HepG2 (cell line): ENCODE data around the gene UBE3A. TPM values are rescaled to one million over a fixed set of nuclear protein-coding genes. Genes with fewer than 3 reads are reported as not detected.

Source experiments
- CBX5 ChIP-seq: sonication (generic); formaldehyde crosslinking; IDR thresholded peaks from 2 replicates; pipeline ENCODE4 v1.4.0; 2020; ENCODE audit warnings: missing genetic modification reagents, borderline replicate concordance
- GABPA ChIP-seq, 2 experiments: IDR thresholded peaks; 2 replicates each; pipeline ENCODE4 v1.6.1; 2011 to 2016; ENCODE audit warnings: low read depth in 2 of 2, low read length in 1 of 2, missing biosample characterization in 1 of 2, missing genetic modification characterization in 1 of 2
- RXRB ChIP-seq: IDR thresholded peaks from 2 replicates; pipeline ENCODE4 v1.6.1; 2016; ENCODE audit warnings: borderline replicate concordance, missing genetic modification reagents, missing compliant biosample characterization
- ZBTB26 ChIP-seq: IDR thresholded peaks from 2 replicates; pipeline ENCODE4 v1.6.1; 2016; ENCODE audit warnings: missing compliant biosample characterization, missing genetic modification reagents, borderline replicate concordance
- ZNF350 ChIP-seq: sonication (generic); formaldehyde crosslinking; IDR thresholded peaks from 2 replicates; pipeline ENCODE4 v1.4.0; 2020; ENCODE audit warnings: mild to moderate bottlenecking, low read depth, missing genetic modification reagents, borderline replicate concordance
- ZNF75D ChIP-seq: sonication (generic); formaldehyde crosslinking; IDR thresholded peaks from 2 replicates; pipeline ENCODE4 v1.8.1; 2023; ENCODE audit warnings: missing genetic modification reagents, mild to moderate bottlenecking, borderline replicate concordance
- ZNF878 ChIP-seq: sonication (generic); formaldehyde crosslinking; IDR thresholded peaks from 2 replicates; pipeline ENCODE4 v1.8.1; 2023; ENCODE audit warnings: mild to moderate bottlenecking, missing genetic modification reagents, moderate library complexity
- polyA plus RNA-seq, 8 experiments: library from polyadenylated mRNA; depleted of rRNA in 3 of 8; stranded (reverse) in 7 of 8; unstranded in 1 of 8; fragments of >200 nt; fragmentation: Illumina TruSeq in 4 of 8; extraction: Trizol in 4 of 8; gene quantifications; 2 replicates each; pipeline versions ENCODE4 v1.2.1 to v1.2.3, GENCODE V29; 2011 to 2016; ENCODE audit warnings: low read depth in 4 of 8, missing spikeins in 1 of 8, mixed read lengths in 1 of 8; ENCODE audit not compliant: insufficient read depth in 1 of 8
- total RNA-seq, 5 experiments: library from RNA; depleted of rRNA; stranded (reverse); fragments of >200 nt; fragmentation: Illumina TruSeq; extraction: Trizol; gene quantifications; 2 replicates each; pipeline ENCODE4 v1.2.3, GENCODE V29; 2016; ENCODE audit warnings: low read depth in 1 of 5
- TF ChIP-seq, protein P1 (sequence below): sonication (generic); formaldehyde crosslinking; IDR thresholded peaks from 2 replicates; pipeline ENCODE4 v1.4.0; 2020; ENCODE audit warnings: missing genetic modification reagents
- TF ChIP-seq, protein P2 (sequence below): sonication (generic); formaldehyde crosslinking; IDR thresholded peaks from 2 replicates; pipeline ENCODE4 v1.5.0; 2020; ENCODE audit warnings: missing genetic modification reagents
- TF ChIP-seq, protein P3 (sequence below): sonication (generic); formaldehyde crosslinking; conservative IDR thresholded peaks from 2 replicates; pipeline ENCODE4 v1.4.0; 2020; ENCODE audit warnings: mild to moderate bottlenecking, missing genetic modification reagents, moderate library complexity

UBE3A gene
- total and polyA plus RNA-seq, 2 of the 13 experiments (the other 11 are each of a cell fraction or from before 2014, with no cell fraction given), result 17.3 to 80.5 TPM

DNA sequence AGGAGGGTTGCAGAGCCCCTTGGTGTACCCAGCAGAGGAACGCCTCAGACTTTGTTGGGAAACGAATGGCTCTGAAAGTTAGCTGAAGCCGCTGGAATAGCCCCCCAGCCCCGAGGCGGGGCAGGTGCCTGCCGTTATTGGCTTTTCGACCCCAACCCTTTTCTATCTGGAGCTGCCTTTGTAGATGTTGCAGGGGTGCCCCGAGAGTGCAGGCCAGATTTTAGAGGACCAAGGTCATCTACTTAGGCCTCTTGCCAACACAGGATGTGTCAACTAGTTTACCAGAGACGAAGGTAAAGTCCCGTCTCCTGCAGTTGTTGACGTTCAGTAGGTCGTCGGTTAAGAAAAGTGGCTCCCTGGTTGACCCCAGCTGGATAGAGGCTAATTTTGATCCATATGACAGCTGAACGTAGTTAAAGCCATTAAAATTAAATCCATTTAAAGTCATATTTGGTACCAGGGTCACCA lies 579 bp upstream of the UBE3A start (continued):
- TF ChIP-seq, protein P1, sequence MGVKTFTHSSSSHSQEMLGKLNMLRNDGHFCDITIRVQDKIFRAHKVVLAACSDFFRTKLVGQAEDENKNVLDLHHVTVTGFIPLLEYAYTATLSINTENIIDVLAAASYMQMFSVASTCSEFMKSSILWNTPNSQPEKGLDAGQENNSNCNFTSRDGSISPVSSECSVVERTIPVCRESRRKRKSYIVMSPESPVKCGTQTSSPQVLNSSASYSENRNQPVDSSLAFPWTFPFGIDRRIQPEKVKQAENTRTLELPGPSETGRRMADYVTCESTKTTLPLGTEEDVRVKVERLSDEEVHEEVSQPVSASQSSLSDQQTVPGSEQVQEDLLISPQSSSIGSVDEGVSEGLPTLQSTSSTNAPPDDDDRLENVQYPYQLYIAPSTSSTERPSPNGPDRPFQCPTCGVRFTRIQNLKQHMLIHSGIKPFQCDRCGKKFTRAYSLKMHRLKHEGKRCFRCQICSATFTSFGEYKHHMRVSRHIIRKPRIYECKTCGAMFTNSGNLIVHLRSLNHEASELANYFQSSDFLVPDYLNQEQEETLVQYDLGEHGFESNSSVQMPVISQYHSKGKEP (CRISPR knock-in tag), result 0 out of 2 replicates have a peak, but pooled peaks have one; percentile 30
- TF ChIP-seq ZNF75D (CRISPR knock-in tag) (no peak), RXRB (CRISPR knock-in tag) (0 out of 2 replicates have a peak, but pooled peaks have one; percentile 7), CBX5 (CRISPR knock-in tag) (no peak), ZBTB26 (CRISPR knock-in tag) (no peak), ZNF350 (CRISPR knock-in tag) (0 out of 2 replicates have a peak, but pooled peaks have one; percentile 18), ZNF878 (CRISPR knock-in tag) (peak; percentile 21; the same call in 1 of the 2 replicates), GABPA (IDR thresholded peaks at IDR 0.05; ENCODE audit: low read depth, low read length) (no peak), GABPA (CRISPR knock-in tag; IDR thresholded peaks at IDR 0.05; ENCODE audit: low read depth) (peak; percentile 38; the same call in 1 of the 2 replicates)
- TF ChIP-seq, protein P2, sequence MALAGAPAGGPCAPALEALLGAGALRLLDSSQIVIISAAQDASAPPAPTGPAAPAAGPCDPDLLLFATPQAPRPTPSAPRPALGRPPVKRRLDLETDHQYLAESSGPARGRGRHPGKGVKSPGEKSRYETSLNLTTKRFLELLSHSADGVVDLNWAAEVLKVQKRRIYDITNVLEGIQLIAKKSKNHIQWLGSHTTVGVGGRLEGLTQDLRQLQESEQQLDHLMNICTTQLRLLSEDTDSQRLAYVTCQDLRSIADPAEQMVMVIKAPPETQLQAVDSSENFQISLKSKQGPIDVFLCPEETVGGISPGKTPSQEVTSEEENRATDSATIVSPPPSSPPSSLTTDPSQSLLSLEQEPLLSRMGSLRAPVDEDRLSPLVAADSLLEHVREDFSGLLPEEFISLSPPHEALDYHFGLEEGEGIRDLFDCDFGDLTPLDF, result no peak
- TF ChIP-seq, protein P3, sequence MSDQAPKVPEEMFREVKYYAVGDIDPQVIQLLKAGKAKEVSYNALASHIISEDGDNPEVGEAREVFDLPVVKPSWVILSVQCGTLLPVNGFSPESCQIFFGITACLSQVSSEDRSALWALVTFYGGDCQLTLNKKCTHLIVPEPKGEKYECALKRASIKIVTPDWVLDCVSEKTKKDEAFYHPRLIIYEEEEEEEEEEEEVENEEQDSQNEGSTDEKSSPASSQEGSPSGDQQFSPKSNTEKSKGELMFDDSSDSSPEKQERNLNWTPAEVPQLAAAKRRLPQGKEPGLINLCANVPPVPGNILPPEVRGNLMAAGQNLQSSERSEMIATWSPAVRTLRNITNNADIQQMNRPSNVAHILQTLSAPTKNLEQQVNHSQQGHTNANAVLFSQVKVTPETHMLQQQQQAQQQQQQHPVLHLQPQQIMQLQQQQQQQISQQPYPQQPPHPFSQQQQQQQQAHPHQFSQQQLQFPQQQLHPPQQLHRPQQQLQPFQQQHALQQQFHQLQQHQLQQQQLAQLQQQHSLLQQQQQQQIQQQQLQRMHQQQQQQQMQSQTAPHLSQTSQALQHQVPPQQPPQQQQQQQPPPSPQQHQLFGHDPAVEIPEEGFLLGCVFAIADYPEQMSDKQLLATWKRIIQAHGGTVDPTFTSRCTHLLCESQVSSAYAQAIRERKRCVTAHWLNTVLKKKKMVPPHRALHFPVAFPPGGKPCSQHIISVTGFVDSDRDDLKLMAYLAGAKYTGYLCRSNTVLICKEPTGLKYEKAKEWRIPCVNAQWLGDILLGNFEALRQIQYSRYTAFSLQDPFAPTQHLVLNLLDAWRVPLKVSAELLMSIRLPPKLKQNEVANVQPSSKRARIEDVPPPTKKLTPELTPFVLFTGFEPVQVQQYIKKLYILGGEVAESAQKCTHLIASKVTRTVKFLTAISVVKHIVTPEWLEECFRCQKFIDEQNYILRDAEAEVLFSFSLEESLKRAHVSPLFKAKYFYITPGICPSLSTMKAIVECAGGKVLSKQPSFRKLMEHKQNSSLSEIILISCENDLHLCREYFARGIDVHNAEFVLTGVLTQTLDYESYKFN, result peak; percentile 30; the same call in 1 of the 2 replicates
